DMS53 treated with DMSO at 0.1 percent for 48 hours (cell line): ENCODE data around the gene CEBPE.
"Not testable (repeated sequence)": the region's sequence is repeated elsewhere in the genome, so short reads cannot be mapped to it uniquely, and the experiment has no call there.

Experiments used
- DNase-seq: peaks from one replicate; lab custom pipeline; 2025; ENCODE audit not compliant: unreplicated experiment; lab: John Stamatoyannopoulos, UW

The CEBPE gene

GRCh38 chr14:23123419-23123818 lies 4.4 kb upstream of the CEBPE start:
- DNase-seq, result no peak

- no peak for DNase-seq
Measured at GRCh38 chr14:23122086-23122485, 3.0 kb upstream of the CEBPE start.

GRCh38 chr14:23121361-23121771 lies 2.3 kb upstream of the CEBPE start:
- no peak for DNase-seq

DNA sequence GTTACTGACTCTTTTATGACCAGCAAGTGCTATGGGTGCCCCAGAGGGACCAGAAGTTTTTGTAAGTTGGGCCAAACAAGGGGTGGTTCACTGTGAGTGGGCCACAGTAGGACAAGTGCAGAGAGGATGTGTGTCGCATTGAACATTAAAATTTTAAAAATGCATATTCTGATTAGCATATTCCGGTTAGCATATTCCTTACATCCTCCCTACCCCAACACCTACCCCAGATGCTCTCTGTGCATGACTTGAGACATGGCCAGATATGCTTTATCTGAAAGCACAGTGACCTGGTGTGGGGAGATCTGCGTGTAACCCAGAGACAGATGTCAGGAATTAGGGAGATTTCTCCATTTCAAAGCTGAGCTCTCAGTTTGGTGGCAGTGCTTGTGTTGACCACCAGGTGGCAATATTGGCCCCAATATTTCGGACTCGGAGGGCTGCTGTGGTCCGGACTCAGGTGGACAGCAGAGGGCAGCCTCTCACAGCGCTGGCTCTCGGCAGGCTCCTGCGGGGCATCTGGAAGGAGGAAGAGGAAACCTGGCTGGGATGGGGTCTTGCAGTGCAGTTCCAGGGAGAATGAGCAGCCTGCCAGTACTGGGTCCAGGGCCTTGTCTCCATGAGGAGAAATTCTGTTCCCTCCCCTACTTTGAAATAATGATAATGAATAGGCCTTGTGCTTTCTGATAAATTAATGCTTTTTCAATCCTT lies 1.6 kb upstream of the CEBPE start:
- DNase-seq, result peak; percentile 51

- DNase-seq, result no peak
Measured at GRCh38 chr14:23119363-23120327, 590 bp upstream of the CEBPE start.

- DNase-seq, result no peak
Measured at GRCh38 chr14:23117371-23118020, 1.6 kb downstream of the CEBPE start.

GRCh38 chr14:23115918-23116317 lies 3.1 kb downstream of the CEBPE start:
- DNase-seq, result no peak

GRCh38 chr14:23115039-23115731 lies 3.9 kb downstream of the CEBPE start:
- no peak for DNase-seq

- DNase-seq, result no peak
Measured at GRCh38 chr14:23114669-23115038, 4.4 kb downstream of the CEBPE start.

- DNase-seq, result no peak
Measured at GRCh38 chr14:23114120-23114458, 5.0 kb downstream of the CEBPE start.

DNA sequence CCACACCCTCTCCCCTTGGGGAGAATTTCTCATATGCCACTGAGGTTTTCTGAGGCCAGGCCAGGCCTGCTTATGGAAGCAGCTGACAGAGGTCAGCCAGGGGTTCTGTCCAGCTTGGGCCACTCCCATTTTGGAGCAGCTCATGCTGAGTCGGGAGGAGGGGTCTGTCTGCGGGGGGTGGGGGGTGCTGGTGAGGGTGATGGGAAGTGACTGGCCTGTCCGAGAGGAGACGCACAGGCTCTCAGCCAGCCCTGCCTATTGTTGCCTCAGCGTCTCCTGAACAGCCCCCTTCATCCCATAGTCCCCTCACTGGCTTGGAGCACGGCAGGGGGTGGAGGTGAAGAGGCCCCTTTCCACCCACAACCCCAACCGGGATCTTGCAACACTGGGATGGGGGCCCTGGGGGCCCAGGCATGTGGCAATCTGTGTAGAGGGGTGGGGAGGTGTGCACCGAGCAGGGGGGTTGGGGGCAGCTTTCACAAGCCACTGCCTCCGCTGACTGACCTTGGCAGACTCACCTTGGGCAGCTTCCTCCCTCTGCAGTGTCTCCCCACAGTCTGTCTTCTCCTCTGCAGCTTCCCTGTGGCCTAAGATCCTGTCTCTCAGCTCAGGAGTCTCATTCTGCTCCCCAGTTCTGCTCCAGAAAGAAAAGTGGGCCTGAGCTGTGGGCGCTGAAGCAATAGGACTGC lies 5.5 kb downstream of the CEBPE start:
- DNase-seq, result no peak

- DNase-seq, result no peak
Measured at GRCh38 chr14:23112359-23113178, 6.5 kb downstream of the CEBPE start.

DNA sequence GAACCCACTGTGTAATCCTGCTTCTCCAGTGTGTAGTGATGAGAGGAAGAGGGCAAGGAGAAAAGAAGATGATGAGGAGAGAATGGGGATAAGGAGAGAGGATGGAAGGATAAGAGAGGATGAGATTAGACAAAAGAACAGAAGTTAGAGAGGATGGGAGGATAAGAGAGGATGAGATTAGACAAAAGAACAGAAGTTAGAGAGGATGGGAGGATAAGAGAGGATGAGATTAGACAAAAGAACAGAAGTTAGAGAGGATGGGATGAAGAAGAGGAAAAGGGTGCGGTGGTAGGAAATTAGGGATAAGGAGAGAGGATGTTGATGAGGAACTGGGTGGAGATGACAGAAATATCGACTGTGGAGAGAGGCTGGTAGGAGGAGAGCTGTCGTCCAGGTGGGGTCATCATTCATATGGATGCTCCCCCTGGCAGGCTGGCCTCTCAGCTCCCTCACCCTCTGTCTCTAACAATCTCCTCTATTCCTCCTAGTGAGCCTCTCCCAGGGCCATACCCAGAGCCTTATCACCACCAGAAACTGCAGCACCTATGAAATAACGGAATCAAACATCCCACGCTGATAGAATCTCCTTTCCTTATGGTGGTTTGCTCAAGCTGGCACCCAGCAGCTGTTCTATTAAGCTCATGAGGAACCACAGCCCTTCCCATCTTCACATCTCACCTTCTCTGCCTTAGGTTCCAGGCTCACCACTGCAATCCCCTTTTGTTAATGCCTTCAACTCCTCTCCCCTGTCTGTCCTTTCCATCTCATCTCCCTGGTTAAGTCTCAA lies 8.3 kb downstream of the CEBPE start:
- no peak for DNase-seq

- DNase-seq, result no peak
Measured at GRCh38 chr14:23109769-23110168, 9.3 kb downstream of the CEBPE start.

GRCh38 chr14:23108169-23108568 lies 10.9 kb downstream of the CEBPE start:
- not testable (repeated sequence) for DNase-seq

- DNase-seq, result not testable (repeated sequence)
Measured at GRCh38 chr14:23107620-23108019, 11.4 kb downstream of the CEBPE start.

DNA sequence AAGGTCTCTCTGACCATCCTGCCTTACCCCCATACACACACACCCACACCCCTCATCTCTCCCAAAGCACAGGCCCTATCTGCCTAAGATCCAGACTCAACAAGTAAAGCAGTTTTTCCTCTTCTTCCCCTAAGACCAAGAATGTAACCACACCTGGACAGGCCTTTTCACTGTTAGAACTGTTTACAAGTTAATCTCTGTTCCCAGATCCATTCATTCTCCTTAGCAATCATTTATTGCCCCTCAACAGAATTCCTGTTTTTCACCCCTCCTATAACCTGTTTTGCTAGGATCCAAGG lies 12.4 kb downstream of the CEBPE start:
- DNase-seq, result no peak

DNA sequence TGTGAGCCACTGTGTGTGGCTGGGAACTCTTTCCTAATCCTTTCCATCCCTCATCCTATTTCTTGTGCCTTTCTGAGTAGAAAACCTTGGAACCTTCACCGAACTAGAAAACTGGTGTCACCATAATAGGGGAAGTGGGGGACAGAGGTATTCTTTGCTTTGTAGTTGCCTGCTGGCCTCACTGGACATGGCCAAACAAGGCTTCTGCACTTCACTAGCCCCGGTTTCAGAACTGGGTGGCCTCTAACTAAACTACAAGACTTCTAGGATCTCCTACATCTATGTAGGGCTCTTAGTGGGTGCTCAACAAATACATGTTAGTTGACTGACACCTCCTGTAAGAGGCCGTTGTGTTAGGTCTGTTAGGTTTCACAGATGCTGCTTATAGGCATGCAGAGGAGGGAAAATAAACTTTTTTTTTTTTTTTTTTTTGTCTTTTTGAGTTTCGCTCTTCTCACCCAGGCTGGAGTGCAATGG lies 13.7 kb downstream of the CEBPE start:
- no peak for DNase-seq
